CD4-positive, alpha-beta T cell treated with Interferon alpha-2 for 1 hour (primary cell): ENCODE data around the gene GLS.
A peak's percentile ranks its signal among the peaks of the same experiment; 100 is the strongest.
"Not testable (repeated sequence)": the region's sequence is repeated elsewhere in the genome, so short reads cannot be mapped to it uniquely, and the experiment has no call there.

Experiments used
- DNase-seq, 2 donors: peaks; one replicate each; pipeline ENCODE4 v3.0.0-alpha.2; 2020 to 2022

GLS gene

GRCh38 chr2:190880378-190881083 lies at the start of gene GLS:
GLS (plus strand) TSS chr2:190880821; CDS start chr2:190881085, 264 bp downstream.
- DNase-seq = peak; percentile 97 to 98

- no peak for DNase-seq
These were observed 48.7 kb upstream of the GLS start for GRCh38 chr2:190831941-190832340.

GRCh38 chr2:190834890-190835208 lies 45.8 kb upstream of the GLS start:
- no peak for DNase-seq

- no peak for DNase-seq
These were observed 45.2 kb upstream of the GLS start for GRCh38 chr2:190835303-190835930.

- DNase-seq = no peak
These were observed 43.9 kb upstream of the GLS start for GRCh38 chr2:190836767-190837166.

GRCh38 chr2:190837420-190837819 lies 43.2 kb upstream of the GLS start:
- no peak for DNase-seq

GRCh38 chr2:190837952-190838361 lies 42.7 kb upstream of the GLS start:
- no peak for DNase-seq

- no peak for DNase-seq
These were observed 42.1 kb upstream of the GLS start for GRCh38 chr2:190838492-190838910.

GRCh38 chr2:190840569-190841172 lies 40.0 kb upstream of the GLS start:
- no peak for DNase-seq

- DNase-seq = no peak
These were observed 38.7 kb upstream of the GLS start for GRCh38 chr2:190841707-190842505.

- DNase-seq = no peak
These were observed 38.0 kb upstream of the GLS start for GRCh38 chr2:190842606-190843104.

- DNase-seq = no peak
These were observed 36.5 kb upstream of the GLS start for GRCh38 chr2:190843890-190844699.

- no peak for DNase-seq
These were observed 35.8 kb upstream of the GLS start for GRCh38 chr2:190844700-190845401.

GRCh38 chr2:190846746-190847145 lies 33.9 kb upstream of the GLS start:
- DNase-seq = no peak

- DNase-seq = no peak
These were observed 33.0 kb upstream of the GLS start for GRCh38 chr2:190847504-190848081.

GRCh38 chr2:190849774-190850173 lies 30.8 kb upstream of the GLS start:
- DNase-seq = no peak

GRCh38 chr2:190853022-190853421 lies 27.6 kb upstream of the GLS start:
- not testable (repeated sequence) for DNase-seq

GRCh38 chr2:190853531-190854383 lies 26.9 kb upstream of the GLS start:
- DNase-seq = no peak

- no peak for DNase-seq
These were observed 25.9 kb upstream of the GLS start for GRCh38 chr2:190854726-190855125.

- DNase-seq = no peak
These were observed 25.4 kb upstream of the GLS start for GRCh38 chr2:190855245-190855644.
